Transverse colon (tissue), 4 donors: ENCODE data around the gene CYFIP1. TPM values are rescaled to one million over a fixed set of nuclear protein-coding genes. Genes with fewer than 3 reads are reported as not detected.

Experiments used
- DNase-seq: peaks from one replicate; pipeline ENCODE4 v3.0.0-alpha.2; 2019
- H3K27ac ChIP-seq, 4 donors: fragments of 200-600 bp; sonication (generic); 2 replicates each; pipeline ENCODE4 v1.5.1; 2016 to 2018; ENCODE audit warnings: inconsistent platforms in 4 of 4
- H3K27me3 ChIP-seq: fragments of 200-600 bp; sonication (generic); 2 replicates; pipeline ENCODE4 v1.5.1; 2017; ENCODE audit warnings: inconsistent platforms
- H3K36me3 ChIP-seq, 4 donors: fragments of 200-600 bp; sonication (generic); 2 replicates each; pipeline ENCODE4 v1.5.1; 2017 to 2019; ENCODE audit warnings: inconsistent platforms in 4 of 4
- H3K4me1 ChIP-seq, 4 donors: fragments of 200-600 bp; sonication (generic); 2 replicates each; pipeline ENCODE4 v1.5.1; 2017 to 2020; ENCODE audit warnings: inconsistent platforms in 4 of 4
- H3K4me3 ChIP-seq, 4 donors: fragments of 200-600 bp; sonication (generic); 1 replicate in 1 of 4; 2 replicates in 3 of 4; pipeline versions ENCODE4 v1.5.1 to v1.6.1; 2017 to 2019; ENCODE audit warnings: inconsistent platforms in 4 of 4
- H3K9me3 ChIP-seq, 2 donors: fragments of 200-600 bp; sonication (generic); 2 replicates each; pipeline ENCODE4 v1.5.1; 2017 to 2019; ENCODE audit warnings: inconsistent platforms in 2 of 2
- EP300 ChIP-seq: sonication (generic); formaldehyde crosslinking; IDR thresholded peaks from one replicate; pipeline ENCODE4 v1.6.1; 2017; ENCODE audit warnings: antibody characterized with exemption, low read depth
- POLR2A ChIP-seq: fragments of 450-650 bp; IDR thresholded peaks from one replicate; pipeline ENCODE4 v1.6.1; 2016; ENCODE audit warnings: antibody characterized with exemption, mild to moderate bottlenecking, moderate library complexity
- POLR2AphosphoS5 ChIP-seq, 3 donors: sonication (generic); formaldehyde crosslinking; IDR thresholded peaks; one replicate each; pipeline ENCODE4 v1.6.1; 2016; ENCODE audit warnings: antibody characterized with exemption in 3 of 3
- WGBS, 2 donors: methylation state at CpG; one replicate each; pipeline ENCODE4 v1.1.5; 2018; ENCODE audit warnings: low coverage in 1 of 2; 5-methylcytosine and 5-hydroxymethylcytosine counted together
- in situ Hi-C, 4 donors: fragments of 200-750 bp; cut with MboI; loops; one replicate each; pipeline versions ENCODE4 v1.15.0 to v1.15.1; 2017; ENCODE audit warnings: low sequenced_read_pairs in 3 of 4, low pct_ligation_motif_present in 1 of 4, low pct_unique_long_range_greater_than_20kb in 1 of 4
- intact Hi-C: fragments of 100-400 bp; cut with DNase I; formaldehyde crosslinking; loops from one replicate; pipeline ENCODE4 v1.15.1; 2023; ENCODE audit warnings: low total_unique reads
- total RNA-seq, 4 donors: library from RNA; depleted of rRNA; stranded (reverse); fragments of >200 nt; gene quantifications; one replicate each; pipeline ENCODE4 v1.1.0, GENCODE V29; 2016
- TF ChIP-seq, protein P1 (sequence below), 5 experiments: fragments of 200-600 bp in 3 of 5; fragments of 450-650 bp in 2 of 5; sonication (generic) in 3 of 5; IDR thresholded peaks; 1 replicate in 2 of 5; 2 replicates in 3 of 5; pipeline ENCODE4 v1.5.1; 2016 to 2017; ENCODE audit warnings: antibody characterized with exemption in 5 of 5, inconsistent platforms in 3 of 5, mild to moderate bottlenecking in 2 of 5, moderate library complexity in 1 of 5

Gene CYFIP1
- total RNA-seq, 4 donors from 2014 or later = 63.7 to 201 (median 171) TPM

DNA sequence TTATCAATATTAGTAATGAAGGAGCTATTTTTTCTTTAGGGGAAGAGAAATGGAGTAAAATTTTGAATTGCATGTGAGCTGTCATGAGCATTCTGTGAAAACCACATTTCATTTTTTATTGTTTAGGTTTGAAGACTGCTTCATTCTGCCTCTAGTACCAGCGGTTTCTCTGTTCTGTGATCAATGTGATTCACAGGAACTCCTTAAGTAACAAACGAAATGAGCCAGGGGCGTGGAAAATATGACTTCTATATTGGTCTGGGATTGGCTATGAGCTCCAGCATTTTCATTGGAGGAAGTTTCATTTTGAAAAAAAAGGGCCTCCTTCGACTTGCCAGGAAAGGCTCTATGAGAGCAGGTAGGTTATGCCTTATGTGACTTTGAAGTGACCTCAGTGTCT lies 128.7 kb downstream of the CYFIP1 start:
- intact Hi-C loops = no loop called here

DNA sequence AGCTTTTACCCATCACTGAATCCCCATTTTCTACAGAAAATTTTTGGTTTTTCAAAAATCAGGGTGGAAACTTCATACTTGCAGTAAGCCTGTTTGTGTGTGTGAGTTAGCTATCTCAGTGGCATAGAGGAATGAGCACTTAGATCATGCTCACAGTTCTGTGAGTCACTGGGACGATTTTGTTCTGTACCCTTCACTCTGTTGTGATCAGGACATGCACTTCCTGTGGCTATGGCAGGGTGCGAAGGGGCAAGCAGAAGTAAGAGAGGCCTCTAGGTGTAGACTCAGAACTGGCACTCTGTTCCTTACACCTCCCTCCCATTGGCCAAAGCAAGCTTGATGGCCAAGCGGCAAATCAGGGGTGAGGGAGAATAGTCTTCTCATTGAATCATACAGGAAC lies 130.1 kb downstream of the CYFIP1 start:
- H3K9me3 ChIP-seq = no peaks in the 10 kb centered on the region
- in situ Hi-C loops = no loop called here
- no peak overlapping the region for H3K27ac ChIP-seq
- peaks cover 0 to 39% (median 10%) of the 10 kb centered on the region in 4 donors for H3K36me3 ChIP-seq
- TF ChIP-seq, protein P1, sequence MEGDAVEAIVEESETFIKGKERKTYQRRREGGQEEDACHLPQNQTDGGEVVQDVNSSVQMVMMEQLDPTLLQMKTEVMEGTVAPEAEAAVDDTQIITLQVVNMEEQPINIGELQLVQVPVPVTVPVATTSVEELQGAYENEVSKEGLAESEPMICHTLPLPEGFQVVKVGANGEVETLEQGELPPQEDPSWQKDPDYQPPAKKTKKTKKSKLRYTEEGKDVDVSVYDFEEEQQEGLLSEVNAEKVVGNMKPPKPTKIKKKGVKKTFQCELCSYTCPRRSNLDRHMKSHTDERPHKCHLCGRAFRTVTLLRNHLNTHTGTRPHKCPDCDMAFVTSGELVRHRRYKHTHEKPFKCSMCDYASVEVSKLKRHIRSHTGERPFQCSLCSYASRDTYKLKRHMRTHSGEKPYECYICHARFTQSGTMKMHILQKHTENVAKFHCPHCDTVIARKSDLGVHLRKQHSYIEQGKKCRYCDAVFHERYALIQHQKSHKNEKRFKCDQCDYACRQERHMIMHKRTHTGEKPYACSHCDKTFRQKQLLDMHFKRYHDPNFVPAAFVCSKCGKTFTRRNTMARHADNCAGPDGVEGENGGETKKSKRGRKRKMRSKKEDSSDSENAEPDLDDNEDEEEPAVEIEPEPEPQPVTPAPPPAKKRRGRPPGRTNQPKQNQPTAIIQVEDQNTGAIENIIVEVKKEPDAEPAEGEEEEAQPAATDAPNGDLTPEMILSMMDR (IDR thresholded peaks at IDR 0.05) = no peak
- no peak for TF ChIP-seq EP300
- no peak for TF ChIP-seq POLR2AphosphoS5 (IDR thresholded peaks at IDR 0.05)
- no peak for TF ChIP-seq POLR2A
- intact Hi-C loops = no loop called here
- no peaks in the 10 kb centered on the region for H3K27me3 ChIP-seq
- no peak for DNase-seq
- WGBS, 2 donors = 80 to 100% methylated on average over 2 to 3 of the region's 3 CpGs
- H3K4me1 ChIP-seq = no peaks in the 10 kb centered on the region
- H3K4me3 ChIP-seq = no peak overlapping the region

More for the DNA sequence above, 128.7 kb downstream of the CYFIP1 start:
- WGBS, 2 donors = 84 to 92% methylated on average over 4 of the region's 4 CpGs
- peaks cover 0 to 2% (median 0%) of the 10 kb centered on the region in 4 donors for H3K4me1 ChIP-seq
- H3K27ac ChIP-seq = no peak overlapping the region
- in situ Hi-C loops = no loop called here
- H3K27me3 ChIP-seq = no peaks in the 10 kb centered on the region
- no peak for DNase-seq
- TF ChIP-seq POLR2AphosphoS5 (IDR thresholded peaks at IDR 0.05) = no peak
- TF ChIP-seq POLR2A = no peak
- H3K9me3 ChIP-seq = no peaks in the 10 kb centered on the region
- H3K36me3 ChIP-seq = peaks cover 0 to 54% (median 13%) of the 10 kb centered on the region in 4 donors
- H3K4me3 ChIP-seq = no peak overlapping the region

DNA sequence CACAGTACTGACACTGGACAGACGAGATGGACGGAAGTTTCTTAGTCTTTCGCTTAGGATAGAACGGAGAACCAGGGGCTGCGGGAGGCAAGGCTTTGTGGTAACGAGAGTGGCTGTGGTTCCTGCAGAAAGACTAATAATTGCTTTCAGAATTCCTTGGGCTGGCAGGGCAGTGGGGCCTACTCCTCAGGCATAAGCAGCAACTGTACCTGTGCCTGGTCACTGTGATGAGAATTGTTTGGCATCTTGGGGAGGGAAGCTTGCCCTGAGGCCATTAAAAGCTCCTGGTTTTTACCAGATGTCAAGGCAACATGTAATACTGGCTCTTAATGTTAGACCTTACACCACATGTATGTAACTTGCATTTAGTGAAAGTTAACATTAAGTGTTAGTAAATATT lies 134.1 kb downstream of the CYFIP1 start:
- no peaks in the 10 kb centered on the region for H3K27me3 ChIP-seq
- no peaks in the 10 kb centered on the region for H3K36me3 ChIP-seq
- DNase-seq = no peak
- intact Hi-C loops = no loop called here
- peaks cover 2 to 6% (median 4%) of the 10 kb centered on the region in 4 donors for H3K4me1 ChIP-seq
- in situ Hi-C loops = no loop called here
- no peaks in the 10 kb centered on the region for H3K9me3 ChIP-seq
- H3K27ac ChIP-seq = no peak overlapping the region
- 88 to 100% methylated on average over 2 to 6 of the region's 6 CpGs for WGBS, 2 donors
- TF ChIP-seq POLR2AphosphoS5 (IDR thresholded peaks at IDR 0.05) (no peak), EP300 (no peak), POLR2A (no peak)
- no peak overlapping the region for H3K4me3 ChIP-seq

DNA sequence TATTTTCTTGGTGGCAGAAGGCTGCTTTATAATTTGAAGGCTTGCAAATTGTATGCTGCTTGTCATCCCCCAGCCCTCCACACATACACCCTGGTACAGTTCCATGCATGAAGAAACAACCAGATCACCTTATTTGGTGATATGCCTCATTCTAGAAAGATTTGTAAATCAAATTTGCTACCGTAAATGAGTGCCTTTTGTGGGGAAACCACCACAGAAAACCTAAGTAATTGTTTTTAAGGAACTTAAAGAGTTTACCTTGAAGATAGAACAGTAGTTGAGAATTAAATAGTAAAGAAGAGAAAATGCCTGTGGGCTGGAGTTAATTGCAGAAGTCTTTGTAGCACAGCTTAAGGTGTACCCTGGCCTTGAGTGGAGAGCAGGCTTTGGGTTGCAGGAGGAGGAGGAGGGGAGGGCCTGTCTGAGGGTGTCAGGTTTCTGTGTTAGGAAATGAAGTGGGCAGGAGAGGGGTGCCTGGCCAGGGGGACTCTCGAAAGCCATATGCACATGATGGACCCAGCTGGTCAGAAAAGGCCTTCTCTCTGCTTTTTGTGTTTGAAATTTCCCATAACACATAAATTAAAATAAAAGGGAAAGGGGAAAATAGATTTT lies 134.8 kb downstream of the CYFIP1 start:
- Histone ChIP-seq H3K36me3 (no peaks in the 10 kb centered on the region), H3K4me3 (no peak overlapping the region), H3K27ac (no peak overlapping the region), H3K4me1 (peaks cover 5 to 11% (median 8%) of the 10 kb centered on the region in 4 donors), H3K9me3 (no peaks in the 10 kb centered on the region), H3K27me3 (no peaks in the 10 kb centered on the region)
- no peak for DNase-seq
- no peak for TF ChIP-seq POLR2A
- TF ChIP-seq POLR2AphosphoS5 (IDR thresholded peaks at IDR 0.05) = no peak
- intact Hi-C loops (no loop called here), in situ Hi-C loops (no loop called here)
- 54 to 68% methylated on average over 1 to 2 of the region's 2 CpGs for WGBS, 2 donors

DNA sequence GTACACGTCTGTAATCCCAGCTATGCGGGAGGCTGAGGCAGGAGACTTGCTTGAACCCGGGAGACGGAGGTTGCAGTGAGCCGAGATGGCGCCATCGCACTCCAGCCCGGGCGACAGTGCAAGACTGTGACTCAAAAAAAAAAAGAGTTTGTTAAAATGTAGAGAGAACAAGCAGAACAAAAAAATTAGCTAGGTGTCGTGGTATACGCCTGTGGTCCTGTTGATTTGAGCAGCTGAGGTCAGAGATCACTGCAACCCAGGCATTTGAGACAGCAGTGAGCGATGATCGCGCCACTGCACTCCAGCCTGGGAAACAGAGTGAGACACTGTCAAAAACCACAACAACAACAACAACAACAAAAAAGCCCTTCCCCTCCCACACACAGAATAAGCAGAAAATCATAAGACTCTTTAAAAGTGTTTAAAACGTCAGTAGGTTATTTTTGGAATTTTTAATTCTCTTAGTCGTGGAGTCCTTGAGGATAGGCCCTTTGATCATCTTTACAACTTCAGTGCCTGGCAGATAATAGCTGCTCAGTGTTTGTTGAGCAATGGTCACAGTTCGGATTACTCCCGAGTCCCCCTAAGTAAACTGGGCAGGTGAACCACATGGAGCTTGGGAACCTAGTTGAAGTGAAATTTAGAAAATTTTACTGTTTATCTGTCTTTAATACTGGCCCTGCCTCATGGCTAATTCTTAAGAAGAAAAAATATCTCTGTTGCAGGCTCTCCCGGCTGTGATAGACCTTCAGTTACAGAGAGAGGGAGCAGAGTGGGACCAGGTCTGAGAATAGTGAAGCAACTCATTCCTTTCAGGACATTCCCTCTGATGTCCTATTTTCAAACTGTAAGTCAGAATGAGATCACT lies 135.5 kb downstream of the CYFIP1 start:
- in situ Hi-C loops (no loop called here), intact Hi-C loops (no loop called here)
- no peaks in the 10 kb centered on the region for H3K27me3 ChIP-seq
- TF ChIP-seq POLR2A = no peak
- H3K36me3 ChIP-seq = no peaks in the 10 kb centered on the region
- H3K4me3 ChIP-seq = no peak overlapping the region
- no peak for DNase-seq
- peaks cover 7 to 19% (median 15%) of the 10 kb centered on the region in 4 donors for H3K4me1 ChIP-seq
- no peaks in the 10 kb centered on the region for H3K9me3 ChIP-seq
- 69 to 87% methylated on average over 12 to 19 of the region's 19 CpGs for WGBS, 2 donors
- H3K27ac ChIP-seq = no peak overlapping the region
